K562 (cell line): ENCODE measurements around the gene CDK5RAP3. TPM values are rescaled to one million over a fixed set of nuclear protein-coding genes. Genes with fewer than 3 reads are reported as not detected.
A peak's percentile ranks its signal among the peaks of the same experiment; 100 is the strongest.

Experiments used
- ATF1 ChIP-seq, 2 experiments: fragments of 450-650 bp in 1 of 2; IDR thresholded peaks; 2 replicates each; pipeline ENCODE4 v1.6.1; 2016; ENCODE audit warnings: missing compliant biosample characterization in 1 of 2, missing genetic modification characterization in 1 of 2
- CBX3 ChIP-seq, 2 experiments: IDR thresholded peaks; 1 replicate in 1 of 2; 2 replicates in 1 of 2; pipeline ENCODE4 v1.6.1; 2012; ENCODE audit warnings: inconsistent platforms in 2 of 2, low read length in 2 of 2, borderline replicate concordance in 1 of 2, control low read depth in 1 of 2
- FOXA1 ChIP-seq: fragments of 450-650 bp; IDR thresholded peaks from 2 replicates; pipeline ENCODE4 v1.6.1; 2016; ENCODE audit warnings: mild to moderate bottlenecking, borderline replicate concordance
- HIVEP1 ChIP-seq: fragments of 250-450 bp; sonication (Bioruptor Pico); IDR thresholded peaks from 2 replicates; pipeline ENCODE4 v1.4.0; 2020; ENCODE audit warnings: mild to moderate bottlenecking
- JUN ChIP-seq, 2 experiments: sonication (generic) in 1 of 2; formaldehyde crosslinking in 1 of 2; IDR thresholded peaks; 2 replicates each; pipeline versions ENCODE4 v1.6.1 to v1.8.0; 2012 to 2022; ENCODE audit warnings: borderline replicate concordance in 2 of 2, mild to moderate bottlenecking in 2 of 2, improper control_type of control experiment in 1 of 2, low read depth in 1 of 2, low read length in 1 of 2, missing genetic modification reagents in 1 of 2
- MEF2D ChIP-seq: conservative IDR thresholded peaks from 2 replicates; pipeline ENCODE4 v1.6.1; 2016; ENCODE audit warnings: low read depth, missing genetic modification characterization, missing compliant biosample characterization
- MLLT1 ChIP-seq, 2 experiments: fragments of 450-650 bp; IDR thresholded peaks; 2 replicates each; pipeline ENCODE4 v1.6.1; 2016
- NBN ChIP-seq: fragments of 450-650 bp; IDR thresholded peaks from 2 replicates; pipeline ENCODE4 v1.6.1; 2016; ENCODE audit warnings: low read depth, mild to moderate bottlenecking
- SMAD1 ChIP-seq: fragments of 150-350 bp; IDR thresholded peaks from 2 replicates; pipeline ENCODE4 v1.6.1; 2014; ENCODE audit warnings: low read length, low read depth; ENCODE audit not compliant: partially characterized antibody
- SMARCE1 ChIP-seq: fragments of 450-650 bp; IDR thresholded peaks from 2 replicates; pipeline ENCODE4 v1.7.1; 2016; ENCODE audit warnings: mild to moderate bottlenecking
- SMC3 ChIP-seq: conservative IDR thresholded peaks from 2 replicates; pipeline ENCODE4 v1.6.1; 2011; ENCODE audit warnings: low read depth, low read length, improper control_type of control experiment; ENCODE audit not compliant: insufficient read depth
- VEZF1 ChIP-seq: fragments of 200-800 bp; sonication (Bioruptor generic); IDR thresholded peaks from 2 replicates; pipeline ENCODE4 v1.6.1; 2017; ENCODE audit warnings: missing genetic modification characterization, missing compliant biosample characterization
- YY1 ChIP-seq, 3 experiments: IDR thresholded peaks; 2 replicates each; pipeline ENCODE4 v1.6.1; 2011; ENCODE audit warnings: low read length in 2 of 3, mild to moderate bottlenecking in 2 of 3, moderate library complexity in 2 of 3, borderline replicate concordance in 1 of 3, control low read depth in 1 of 3, low read depth in 1 of 3; ENCODE audit not compliant: insufficient read depth in 3 of 3, insufficient replicate concordance in 2 of 3, control insufficient read depth in 1 of 3, insufficient read length in 1 of 3; ENCODE audit errors: extremely low read depth in 1 of 3
- ZBTB9 ChIP-seq: fragments of 450-650 bp; formaldehyde crosslinking; IDR thresholded peaks from 2 replicates; pipeline ENCODE4 v1.4.0; 2020; ENCODE audit warnings: mild to moderate bottlenecking, moderate library complexity
- ZNF24 ChIP-seq: fragments of 450-650 bp; IDR thresholded peaks from 2 replicates; pipeline ENCODE4 v1.6.1; 2016
- ZNF639 ChIP-seq, 2 experiments: fragments of 200-800 bp in 1 of 2; sonication (Bioruptor generic) in 1 of 2; sonication (generic) in 1 of 2; formaldehyde crosslinking in 1 of 2; IDR thresholded peaks in 1 of 2; conservative IDR thresholded peaks in 1 of 2; 2 replicates each; pipeline versions ENCODE4 v1.5.0 to v1.6.1; 2016 to 2020; ENCODE audit warnings: missing compliant biosample characterization in 1 of 2, missing genetic modification characterization in 1 of 2, missing genetic modification reagents in 1 of 2
- polyA plus RNA-seq, 8 experiments: library from polyadenylated mRNA; depleted of rRNA in 4 of 8; stranded (reverse) in 5 of 8; unstranded in 3 of 8; fragments of >200 nt; fragmentation: Nextera tagmentation in 2 of 8; fragmentation: Illumina TruSeq in 1 of 8; extraction: Ambion mirVana in 2 of 8; extraction: Trizol in 1 of 8; gene quantifications; 2 replicates each; pipeline versions ENCODE4 v1.2.1 to v1.2.3, GENCODE V29; 2011 to 2014; ENCODE audit warnings: inconsistent platforms in 1 of 8, missing spikeins in 1 of 8
- total RNA-seq, 7 experiments: library from RNA; depleted of rRNA in 6 of 7; stranded (reverse); fragments of >200 nt in 6 of 7; fragmentation: Illumina TruSeq in 2 of 7; extraction: Trizol in 2 of 7; gene quantifications; 2 replicates each; pipeline versions ENCODE4 v1.2.1 to v1.2.3, GENCODE V29; 2011 to 2021; ENCODE audit warnings: low replicate concordance in 1 of 7

Gene CDK5RAP3
- total and polyA plus RNA-seq, 9 of the 15 experiments (the other 6 are each of a cell fraction or from before 2014, with no cell fraction given), result 44.2 to 202 (median 91.5) TPM

GRCh38 chr17:48011405-48012150, 40.7 kb downstream of the CDK5RAP3 start (continued):
- peak; percentile 55; the same call in 1 of the 2 replicates for TF ChIP-seq MEF2D (tag)
- no peak for TF ChIP-seq FOXA1
- TF ChIP-seq SMARCE1, result peak; percentile 52; the same call in 1 of the 2 replicates
- 0 out of 4 replicates have a peak, but pooled peaks of 1 of the 2 experiments have one; percentile 27 for TF ChIP-seq ZNF639 (CRISPR knock-in tag; conservative IDR thresholded peaks at IDR 0.05 in 1 of 2, IDR thresholded peaks at IDR 0.05 in 1 of 2)
- TF ChIP-seq SMC3, result peak; percentile 30; the same call in 1 of the 2 replicates
- TF ChIP-seq MLLT1 (IDR thresholded peaks at IDR 0.05), result 0 out of 4 replicates have a peak, but pooled peaks of 1 of the 2 experiments have one; percentile 54
- no peak for TF ChIP-seq CBX3 (IDR thresholded peaks at IDR 0.05; ENCODE audit: borderline replicate concordance in 1 of 2, low read length in 2 of 2)
- TF ChIP-seq HIVEP1, result 0 out of 2 replicates have a peak, but pooled peaks have one; percentile 45
- TF ChIP-seq ATF1 (CRISPR knock-in tag; IDR thresholded peaks at IDR 0.05), result no peak
- TF ChIP-seq ATF1 (tag; IDR thresholded peaks at IDR 0.05), result 0 out of 2 replicates have a peak, but pooled peaks have one; percentile 29
- no peak for TF ChIP-seq SMAD1
- TF ChIP-seq YY1 (IDR thresholded peaks at IDR 0.05; ENCODE audit: borderline replicate concordance in 1 of 3, control insufficient read depth in 1 of 3, extremely low read depth in 1 of 3, insufficient read depth in 3 of 3, insufficient read length in 1 of 3, insufficient replicate concordance in 2 of 3, low read depth in 1 of 3, low read length in 2 of 3), result peak in 1 of 3 experiments; percentile 59
- TF ChIP-seq VEZF1 (CRISPR knock-in tag), result peak; percentile 15; the same call in 1 of the 2 replicates
- peak; percentile 54; the same call in 1 of the 2 replicates for TF ChIP-seq ZNF24
- TF ChIP-seq ZBTB9 (CRISPR knock-in tag), result 0 out of 2 replicates have a peak, but pooled peaks have one; percentile 42
- peak; percentile 76 for TF ChIP-seq NBN
- 0 out of 2 replicates have a peak, but pooled peaks have one; percentile 14 for TF ChIP-seq JUN (IDR thresholded peaks at IDR 0.05; ENCODE audit: borderline replicate concordance, low read depth, low read length)
- no peak for TF ChIP-seq JUN (CRISPR knock-in tag; IDR thresholded peaks at IDR 0.05; ENCODE audit: borderline replicate concordance)
